ENCODE measurements around the gene BICC1.

DNA sequence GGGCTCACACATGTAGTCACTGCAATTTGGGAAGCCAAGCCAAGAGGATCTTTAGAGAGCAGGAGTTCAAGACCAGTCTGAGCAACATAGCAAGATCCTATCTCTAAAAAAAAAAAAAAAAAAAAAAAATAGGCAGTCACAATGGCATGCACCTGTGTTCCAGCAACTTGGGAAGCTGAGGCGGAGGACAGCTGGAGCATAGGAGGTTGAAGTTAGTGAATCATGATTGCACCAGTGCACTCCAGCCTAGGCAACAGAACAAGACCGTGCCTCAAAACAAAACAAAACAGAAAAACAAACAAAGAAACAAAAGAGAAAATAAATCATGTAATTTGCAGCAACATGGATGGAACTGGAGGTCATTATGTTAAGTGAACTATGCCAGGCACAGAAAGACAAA is 33.6 kb upstream of the BICC1 start:
- TF ChIP-seq, protein P1, sequence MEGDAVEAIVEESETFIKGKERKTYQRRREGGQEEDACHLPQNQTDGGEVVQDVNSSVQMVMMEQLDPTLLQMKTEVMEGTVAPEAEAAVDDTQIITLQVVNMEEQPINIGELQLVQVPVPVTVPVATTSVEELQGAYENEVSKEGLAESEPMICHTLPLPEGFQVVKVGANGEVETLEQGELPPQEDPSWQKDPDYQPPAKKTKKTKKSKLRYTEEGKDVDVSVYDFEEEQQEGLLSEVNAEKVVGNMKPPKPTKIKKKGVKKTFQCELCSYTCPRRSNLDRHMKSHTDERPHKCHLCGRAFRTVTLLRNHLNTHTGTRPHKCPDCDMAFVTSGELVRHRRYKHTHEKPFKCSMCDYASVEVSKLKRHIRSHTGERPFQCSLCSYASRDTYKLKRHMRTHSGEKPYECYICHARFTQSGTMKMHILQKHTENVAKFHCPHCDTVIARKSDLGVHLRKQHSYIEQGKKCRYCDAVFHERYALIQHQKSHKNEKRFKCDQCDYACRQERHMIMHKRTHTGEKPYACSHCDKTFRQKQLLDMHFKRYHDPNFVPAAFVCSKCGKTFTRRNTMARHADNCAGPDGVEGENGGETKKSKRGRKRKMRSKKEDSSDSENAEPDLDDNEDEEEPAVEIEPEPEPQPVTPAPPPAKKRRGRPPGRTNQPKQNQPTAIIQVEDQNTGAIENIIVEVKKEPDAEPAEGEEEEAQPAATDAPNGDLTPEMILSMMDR (IDR thresholded peaks at IDR 0.05 in 2 of 3, conservative IDR thresholded peaks at IDR 0.05 in 1 of 3; ENCODE audit: borderline replicate concordance in 1 of 3, insufficient read depth in 1 of 3, low read depth in 2 of 3, low read length in 2 of 3), result no peak
- no peak for TF ChIP-seq CBX3 (IDR thresholded peaks at IDR 0.05; ENCODE audit: low read depth)
- no peak for TF ChIP-seq POLR2AphosphoS5 (IDR thresholded peaks at IDR 0.05; ENCODE audit: low read depth, low read length)
- no peak for TF ChIP-seq POLR2A (IDR thresholded peaks at IDR 0.05; ENCODE audit: borderline replicate concordance, extremely low read depth, insufficient read depth, insufficient read length)
- TF ChIP-seq YY1 (IDR thresholded peaks at IDR 0.05; ENCODE audit: extremely low read depth, insufficient replicate concordance, low read depth, low read length), result no peak
- TF ChIP-seq SIN3A (IDR thresholded peaks at IDR 0.05; ENCODE audit: low read depth), result no peak
- no peak for TF ChIP-seq JUND (IDR thresholded peaks at IDR 0.05)
- TF ChIP-seq, protein P2, sequence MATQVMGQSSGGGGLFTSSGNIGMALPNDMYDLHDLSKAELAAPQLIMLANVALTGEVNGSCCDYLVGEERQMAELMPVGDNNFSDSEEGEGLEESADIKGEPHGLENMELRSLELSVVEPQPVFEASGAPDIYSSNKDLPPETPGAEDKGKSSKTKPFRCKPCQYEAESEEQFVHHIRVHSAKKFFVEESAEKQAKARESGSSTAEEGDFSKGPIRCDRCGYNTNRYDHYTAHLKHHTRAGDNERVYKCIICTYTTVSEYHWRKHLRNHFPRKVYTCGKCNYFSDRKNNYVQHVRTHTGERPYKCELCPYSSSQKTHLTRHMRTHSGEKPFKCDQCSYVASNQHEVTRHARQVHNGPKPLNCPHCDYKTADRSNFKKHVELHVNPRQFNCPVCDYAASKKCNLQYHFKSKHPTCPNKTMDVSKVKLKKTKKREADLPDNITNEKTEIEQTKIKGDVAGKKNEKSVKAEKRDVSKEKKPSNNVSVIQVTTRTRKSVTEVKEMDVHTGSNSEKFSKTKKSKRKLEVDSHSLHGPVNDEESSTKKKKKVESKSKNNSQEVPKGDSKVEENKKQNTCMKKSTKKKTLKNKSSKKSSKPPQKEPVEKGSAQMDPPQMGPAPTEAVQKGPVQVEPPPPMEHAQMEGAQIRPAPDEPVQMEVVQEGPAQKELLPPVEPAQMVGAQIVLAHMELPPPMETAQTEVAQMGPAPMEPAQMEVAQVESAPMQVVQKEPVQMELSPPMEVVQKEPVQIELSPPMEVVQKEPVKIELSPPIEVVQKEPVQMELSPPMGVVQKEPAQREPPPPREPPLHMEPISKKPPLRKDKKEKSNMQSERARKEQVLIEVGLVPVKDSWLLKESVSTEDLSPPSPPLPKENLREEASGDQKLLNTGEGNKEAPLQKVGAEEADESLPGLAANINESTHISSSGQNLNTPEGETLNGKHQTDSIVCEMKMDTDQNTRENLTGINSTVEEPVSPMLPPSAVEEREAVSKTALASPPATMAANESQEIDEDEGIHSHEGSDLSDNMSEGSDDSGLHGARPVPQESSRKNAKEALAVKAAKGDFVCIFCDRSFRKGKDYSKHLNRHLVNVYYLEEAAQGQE (IDR thresholded peaks at IDR 0.05; ENCODE audit: low read depth), result no peak
- no peak for TF ChIP-seq RAD21 (IDR thresholded peaks at IDR 0.05; ENCODE audit: low read depth)
- no peak for TF ChIP-seq TCF7L2 (IDR thresholded peaks at IDR 0.05; ENCODE audit: borderline replicate concordance, extremely low read depth, insufficient read depth, insufficient read length)
- TF ChIP-seq EZH2phosphoT487 (IDR thresholded peaks at IDR 0.05; ENCODE audit: borderline replicate concordance), result no peak
- no peak for TF ChIP-seq EGR1 (IDR thresholded peaks at IDR 0.05; ENCODE audit: low read depth)
- TF ChIP-seq, protein P3, sequence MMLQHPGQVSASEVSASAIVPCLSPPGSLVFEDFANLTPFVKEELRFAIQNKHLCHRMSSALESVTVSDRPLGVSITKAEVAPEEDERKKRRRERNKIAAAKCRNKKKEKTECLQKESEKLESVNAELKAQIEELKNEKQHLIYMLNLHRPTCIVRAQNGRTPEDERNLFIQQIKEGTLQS (IDR thresholded peaks at IDR 0.05), result no peak
